Activated CD4-positive, CD25-positive, alpha-beta regulatory T cell treated with anti-CD3 and anti-CD28 coated beads, Interleukin-2, amount 50 U/mL, for 16 hours (primary cell): ENCODE measurements around the gene ATRX.
"Not testable (repeated sequence)": the region's sequence is repeated elsewhere in the genome, so short reads cannot be mapped to it uniquely, and the experiment has no call there.

Source experiments
- DNase-seq: peaks from one replicate; pipeline ENCODE4 v3.0.0-alpha.2; 2020; ENCODE audit warnings: low read depth, low spot score

The ATRX gene

DNA sequence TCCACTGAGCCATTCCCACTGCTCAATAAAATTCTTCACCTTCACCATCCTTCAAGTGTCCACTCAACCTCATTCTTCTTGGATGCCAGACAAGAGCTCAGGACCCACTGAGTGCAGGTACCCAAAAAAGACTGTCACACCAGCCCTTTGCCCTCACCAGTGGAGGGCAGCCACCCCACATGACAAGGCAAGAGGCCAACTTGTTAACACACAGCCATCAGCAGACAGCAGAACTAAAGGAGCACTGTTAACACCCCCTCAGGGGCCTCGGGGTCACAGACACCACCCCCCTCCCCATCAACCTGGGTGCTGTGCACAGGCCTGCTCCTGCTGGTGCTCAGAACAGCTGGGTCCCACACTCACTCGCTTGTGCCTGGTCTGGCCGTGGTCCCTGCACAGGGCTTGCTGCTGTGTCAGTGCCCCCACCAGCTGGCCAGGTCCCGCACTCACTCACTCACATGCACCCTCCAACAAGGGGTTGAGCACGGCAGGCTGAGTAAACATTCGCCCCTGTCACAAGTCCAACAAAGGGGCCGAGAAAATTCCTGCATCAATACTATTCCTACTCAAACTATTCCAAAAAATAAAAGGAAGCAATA, 54.1 kb downstream of the ATRX start:
- no peak for DNase-seq

DNA sequence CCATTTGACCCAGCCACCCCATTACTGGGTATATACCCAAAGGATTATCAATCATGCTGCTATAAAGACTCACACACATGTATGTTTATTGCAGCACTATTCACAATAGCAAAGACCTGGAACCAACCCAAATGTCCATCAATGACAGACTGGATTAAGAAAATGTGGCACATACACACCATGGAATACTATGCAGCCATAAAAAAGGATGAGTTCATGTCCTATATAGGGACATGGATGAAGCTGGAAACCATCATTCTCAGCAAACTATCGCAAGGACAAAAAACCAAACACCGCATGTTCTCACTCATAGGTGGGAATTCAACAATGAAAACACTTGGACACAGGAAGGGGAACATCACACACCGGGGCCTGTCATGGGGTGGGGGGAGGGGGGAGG, 59.9 kb downstream of the ATRX start:
- DNase-seq: not testable (repeated sequence)

DNA sequence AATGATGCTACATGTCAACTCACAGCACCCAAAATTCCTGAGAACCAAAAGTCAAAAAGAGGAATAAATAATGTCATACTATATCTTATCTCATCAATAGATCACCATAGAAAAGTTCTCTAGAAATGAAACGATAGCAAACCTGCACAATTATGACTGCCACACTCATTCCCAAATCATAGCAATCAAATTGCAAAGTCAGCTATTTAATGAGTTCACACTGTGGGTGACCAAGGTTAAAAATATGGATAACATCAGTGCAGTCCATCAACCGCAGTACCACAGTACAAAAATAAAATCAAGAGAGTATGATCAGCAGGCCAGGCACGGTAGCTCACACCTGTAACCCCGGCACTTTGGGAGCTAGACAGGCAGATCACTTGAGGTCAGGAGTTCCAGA, 62.3 kb downstream of the ATRX start:
- no peak for DNase-seq

DNA sequence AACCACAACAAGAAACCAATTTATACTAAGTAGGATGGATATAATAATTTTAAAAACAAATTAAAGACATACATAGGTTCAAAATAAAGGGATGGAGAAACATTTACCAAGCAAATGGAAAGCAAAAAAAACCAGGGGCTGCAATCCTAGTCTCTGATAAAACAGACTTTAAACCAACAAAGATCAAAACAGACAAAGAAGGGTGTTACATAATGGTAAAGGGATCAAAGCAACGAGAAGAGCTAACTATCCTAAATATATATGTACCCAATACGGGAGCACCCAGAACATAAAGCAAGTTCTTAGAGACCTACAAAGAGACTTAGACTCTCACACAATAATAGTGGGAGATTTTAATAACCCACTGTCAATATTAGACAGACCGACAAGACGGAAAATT, 66.6 kb downstream of the ATRX start:
- DNase-seq: no peak

DNA sequence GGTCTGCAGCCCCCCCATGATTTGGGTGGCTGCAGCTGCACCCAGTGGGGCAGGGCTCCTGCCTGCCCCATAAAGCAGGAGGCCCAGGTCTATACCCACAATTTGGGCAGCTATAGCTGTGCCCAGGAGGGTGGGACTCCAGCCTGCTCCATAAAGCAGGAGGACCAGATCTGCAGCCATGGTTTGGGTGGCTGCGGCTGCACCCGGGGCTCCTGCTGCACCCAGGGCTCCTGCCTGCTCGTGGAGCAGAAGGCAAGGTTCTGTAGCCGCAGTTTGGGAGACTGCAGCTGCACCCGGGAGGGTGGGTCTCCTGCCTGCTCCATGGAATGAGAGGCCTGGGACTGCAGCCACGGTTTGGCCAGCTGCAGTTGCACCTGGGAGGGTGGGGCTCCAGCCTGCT, 81.1 kb downstream of the ATRX start:
- DNase-seq: no peak

DNA sequence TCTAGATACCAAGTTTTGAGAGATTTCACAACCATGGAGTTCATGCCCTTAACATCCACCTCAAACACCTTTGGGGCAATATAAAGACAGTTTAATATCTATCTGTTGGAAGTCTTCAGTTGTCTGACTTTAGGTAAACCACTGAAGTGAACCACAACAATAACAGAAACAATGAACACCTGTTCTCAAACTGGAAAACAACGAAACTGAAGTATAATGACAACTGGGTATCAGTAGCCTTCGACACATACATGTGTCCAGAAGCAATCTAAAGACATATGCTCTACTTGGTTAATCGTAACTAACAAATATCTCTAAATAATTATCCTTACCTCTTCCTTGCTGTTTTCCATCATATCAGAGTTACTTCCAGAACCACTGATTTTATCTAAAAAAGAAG, 87.8 kb downstream of the ATRX start:
- DNase-seq: no peak

DNA sequence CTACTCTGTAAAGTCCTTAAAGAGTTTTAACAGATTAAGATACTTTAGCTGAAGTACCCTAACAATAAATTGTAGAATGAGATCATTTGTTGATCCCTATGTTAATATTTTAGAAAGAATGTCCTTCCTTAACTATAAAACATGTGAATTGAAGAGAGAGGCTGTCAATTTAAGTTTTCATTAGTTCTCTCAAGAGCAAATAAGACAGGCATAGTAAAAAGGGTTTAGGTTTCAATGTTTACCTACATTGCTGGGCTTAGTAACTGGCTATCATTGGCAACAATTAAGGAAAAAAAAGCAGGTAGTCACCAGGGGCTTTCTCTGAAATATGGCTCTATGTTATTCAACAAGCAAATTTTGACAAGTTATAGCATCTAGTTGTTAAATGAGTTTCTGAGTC, 91.5 kb downstream of the ATRX start:
- DNase-seq: no peak

DNA sequence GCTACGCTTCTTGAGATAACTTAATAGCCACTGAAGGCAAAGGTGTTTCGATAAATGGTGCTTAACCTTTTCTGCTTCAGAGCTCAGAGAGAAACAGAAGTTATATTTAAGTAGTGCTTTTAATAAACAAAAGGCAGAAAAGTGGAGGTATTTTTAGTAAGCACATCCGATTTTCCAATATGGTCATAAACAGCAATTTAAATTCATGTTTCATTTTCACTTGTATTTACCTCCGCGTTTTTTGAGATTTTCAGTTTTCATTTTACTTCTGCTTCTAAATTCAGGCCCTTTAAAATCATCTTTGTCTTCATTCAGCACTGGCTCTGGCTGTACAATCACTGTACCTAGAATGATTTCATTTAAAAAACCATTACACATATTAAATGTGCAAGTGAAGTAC, 92.4 kb downstream of the ATRX start:
- DNase-seq: no peak

DNA sequence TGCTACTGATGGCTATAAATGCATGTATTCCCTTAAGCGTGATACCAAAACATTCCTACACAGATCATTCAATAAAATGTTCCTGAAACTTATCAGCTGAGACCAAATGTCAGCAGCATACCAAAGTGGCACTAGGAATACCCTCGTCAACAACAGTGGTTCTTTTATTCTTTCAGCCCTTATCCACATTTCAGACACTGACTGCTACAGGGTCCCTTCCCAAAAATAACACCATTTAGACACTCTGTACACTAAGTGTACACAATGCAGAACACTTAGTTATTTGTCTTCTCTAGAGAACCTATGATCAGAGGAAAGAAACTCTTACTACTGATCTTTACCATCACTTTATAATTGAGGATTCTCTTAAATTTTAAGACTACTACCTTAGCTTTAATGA, 94.1 kb downstream of the ATRX start:
- DNase-seq: no peak

DNA sequence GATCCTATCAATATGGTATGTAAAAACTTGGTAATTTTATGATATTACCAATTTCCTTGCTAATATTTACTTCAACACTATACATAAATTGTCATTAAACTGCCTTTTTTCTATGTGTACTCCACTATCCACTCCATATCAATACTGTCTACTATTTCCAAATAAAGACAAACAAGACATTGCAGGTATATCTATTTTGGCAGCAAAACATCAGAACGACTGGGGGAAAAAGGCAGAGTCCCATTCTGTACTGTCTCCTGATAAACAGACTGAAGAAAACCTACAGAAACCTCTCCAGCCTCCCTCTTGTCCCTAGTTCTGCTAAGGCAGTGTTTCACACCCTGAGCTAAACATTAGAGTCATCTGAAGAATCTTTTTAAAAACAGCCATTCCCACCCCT, 96.6 kb downstream of the ATRX start:
- DNase-seq: no peak

DNA sequence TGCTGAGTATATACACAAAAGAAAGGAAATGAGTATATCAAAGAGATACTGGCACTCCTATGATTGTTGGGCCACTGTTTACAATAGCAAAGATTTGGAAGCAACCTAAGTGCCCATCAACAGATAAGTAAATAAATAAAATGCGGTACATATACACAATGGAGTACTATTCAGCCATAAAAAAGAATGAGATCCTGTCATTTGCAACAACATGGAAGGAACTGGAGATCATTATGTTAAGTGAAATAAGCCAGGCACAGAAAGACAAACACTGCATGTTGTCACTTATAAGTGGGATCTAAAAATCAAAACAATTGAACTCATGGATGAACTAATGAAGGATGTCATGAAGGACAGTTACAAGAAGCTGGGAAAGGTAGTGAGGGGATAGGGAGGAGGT, 100.3 kb downstream of the ATRX start:
- not testable (repeated sequence) for DNase-seq

DNA sequence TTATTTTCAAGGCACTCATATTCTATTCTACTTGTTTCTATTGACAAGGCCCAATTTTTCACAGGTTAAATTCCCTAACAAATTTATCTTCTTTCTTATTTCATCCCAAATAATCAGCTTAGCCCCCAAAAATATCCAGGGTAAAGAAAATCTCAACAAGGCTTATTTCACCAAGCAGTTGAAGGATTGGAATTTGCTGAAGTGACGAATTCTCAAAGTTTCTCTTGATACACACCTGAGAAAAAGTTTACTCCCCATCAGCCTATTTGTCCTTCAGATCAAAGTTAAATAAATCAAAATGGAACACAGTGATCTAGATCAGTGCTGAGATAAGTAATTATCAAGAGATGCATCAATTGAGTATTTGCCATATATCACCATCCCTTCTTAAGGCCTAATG, 106.9 kb downstream of the ATRX start:
- DNase-seq: no peak

DNA sequence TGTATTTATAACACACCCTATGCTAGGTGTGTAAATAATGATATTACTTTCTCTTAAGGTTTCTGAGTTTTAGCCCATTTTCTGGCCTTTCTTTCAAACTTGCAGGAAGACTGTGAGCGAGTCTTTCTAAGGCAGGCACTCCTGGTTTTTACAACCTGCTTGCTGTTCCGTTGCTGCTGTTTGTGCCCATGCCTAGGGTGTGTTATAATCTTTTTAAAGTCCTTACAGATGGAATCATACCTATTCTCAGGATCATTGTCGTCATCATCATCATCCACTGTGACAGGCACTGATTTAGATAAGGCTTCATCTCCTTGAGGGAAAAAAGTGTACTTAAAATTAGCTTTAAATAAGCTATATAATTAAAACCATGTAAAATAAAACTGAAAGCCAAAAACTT, 110.0 kb downstream of the ATRX start:
- no peak for DNase-seq

DNA sequence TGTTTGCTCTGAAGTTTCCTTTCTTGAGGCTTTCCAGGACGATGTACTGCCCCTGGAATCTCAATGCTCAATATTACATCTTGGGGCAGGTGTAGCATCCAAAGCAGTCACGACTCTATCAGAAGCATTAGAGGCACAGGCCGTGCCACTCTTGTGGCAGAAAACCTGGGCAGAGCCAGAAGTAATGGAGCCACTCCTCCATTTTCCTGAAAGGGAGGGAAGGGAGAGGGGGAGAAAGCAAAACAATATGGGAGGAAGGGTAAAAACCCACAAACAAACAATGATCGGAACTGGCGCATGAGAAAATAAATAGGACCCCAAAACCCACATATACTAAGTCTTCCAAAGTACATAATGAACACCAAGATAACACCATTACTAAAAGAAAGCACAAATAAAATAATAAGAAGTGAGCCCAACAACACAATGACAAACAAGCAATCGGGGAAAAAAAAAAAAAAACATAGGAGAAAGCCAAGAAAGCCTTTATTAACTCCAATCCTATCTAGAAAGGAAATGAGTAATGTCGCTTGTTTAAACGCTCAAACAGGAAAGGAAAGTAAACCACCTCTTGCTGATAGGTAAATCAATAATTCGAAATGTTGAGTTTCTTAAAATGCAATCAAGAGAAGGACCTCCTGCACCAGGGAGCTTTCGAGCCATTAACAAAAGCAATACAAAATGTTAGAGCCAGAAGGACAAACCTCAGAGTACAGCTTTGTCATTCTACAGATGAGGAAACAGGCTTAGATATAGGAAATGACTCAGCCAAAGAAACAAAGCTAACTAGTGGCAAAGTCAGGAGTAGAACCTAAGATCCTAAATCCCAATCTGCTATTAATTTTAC, 117.4 kb downstream of the ATRX start:
- no peak for DNase-seq

DNA sequence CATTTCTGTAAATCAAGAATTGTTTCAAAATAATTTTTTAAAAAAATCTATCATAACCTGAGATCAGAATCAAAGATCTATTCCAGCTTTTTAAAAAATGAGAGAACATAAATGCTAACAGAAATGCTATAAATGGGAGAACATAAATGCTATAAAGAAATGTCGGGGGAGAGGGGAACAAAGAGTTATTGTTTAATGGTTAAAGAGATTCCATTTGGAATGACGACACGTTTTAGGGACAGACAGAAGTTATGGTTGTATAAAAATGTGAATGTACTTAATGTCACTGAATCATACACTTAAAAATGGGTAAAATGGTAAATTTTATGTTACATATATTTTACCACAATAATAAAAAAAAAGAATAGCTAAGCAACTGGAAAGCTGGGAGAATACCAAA, 127.1 kb downstream of the ATRX start:
- DNase-seq: no peak

DNA sequence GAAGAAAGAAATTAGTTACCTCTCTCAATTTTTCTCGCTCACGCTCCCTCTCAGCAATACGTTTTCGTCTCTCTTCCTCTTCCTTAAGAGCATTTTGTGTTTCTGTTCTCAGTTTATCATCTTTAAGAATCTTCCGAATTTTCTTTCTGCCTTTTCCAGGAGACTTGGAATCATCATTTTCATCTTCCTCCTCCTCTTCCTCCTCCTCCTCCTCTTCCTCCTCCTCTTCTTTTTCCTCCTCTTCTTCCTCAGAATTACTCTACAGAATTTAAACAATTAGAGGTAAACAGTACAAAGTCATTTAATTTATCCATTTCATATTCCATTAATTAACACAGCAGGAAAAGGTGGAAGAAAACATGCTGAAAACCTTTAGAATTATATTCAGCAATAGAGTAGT, 133.9 kb downstream of the ATRX start:
- DNase-seq: no peak

DNA sequence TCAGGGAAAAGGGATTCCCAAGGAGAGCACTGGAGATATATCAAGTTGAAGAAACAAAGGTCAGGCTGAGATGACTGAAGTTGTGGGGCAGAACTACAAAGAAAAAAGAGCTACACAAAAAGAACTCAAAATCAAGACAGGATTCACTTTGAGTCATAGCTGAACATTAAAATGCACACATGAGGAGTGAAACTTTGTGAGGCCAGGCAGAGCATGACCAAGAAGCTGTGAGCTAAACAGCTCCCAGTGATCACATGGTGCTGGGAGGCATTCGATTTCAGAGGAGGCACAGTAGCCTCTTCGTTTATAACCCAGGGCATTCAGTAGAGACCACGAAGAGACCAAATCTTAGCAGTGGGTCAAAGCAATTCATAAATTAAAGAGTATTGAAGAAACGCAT, 145.3 kb downstream of the ATRX start:
- DNase-seq: no peak

DNA sequence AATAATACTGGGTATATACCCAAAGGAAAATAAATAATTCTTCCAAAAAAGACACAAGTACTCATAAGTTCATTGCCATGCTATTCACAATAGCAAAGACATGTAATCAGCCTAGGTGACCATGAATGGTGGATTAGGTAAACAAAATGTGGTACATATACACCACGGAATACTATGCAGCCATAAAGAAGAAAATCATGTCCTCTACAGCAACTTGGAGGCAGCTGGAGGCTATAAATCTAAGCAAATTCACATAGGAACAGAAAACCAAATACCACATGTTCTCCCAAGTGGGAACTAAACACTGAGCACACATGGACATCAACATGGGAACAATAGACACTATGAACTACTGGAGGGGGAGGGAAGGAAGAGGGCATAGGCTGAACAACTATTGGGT, 146.2 kb downstream of the ATRX start:
- no peak for DNase-seq

DNA sequence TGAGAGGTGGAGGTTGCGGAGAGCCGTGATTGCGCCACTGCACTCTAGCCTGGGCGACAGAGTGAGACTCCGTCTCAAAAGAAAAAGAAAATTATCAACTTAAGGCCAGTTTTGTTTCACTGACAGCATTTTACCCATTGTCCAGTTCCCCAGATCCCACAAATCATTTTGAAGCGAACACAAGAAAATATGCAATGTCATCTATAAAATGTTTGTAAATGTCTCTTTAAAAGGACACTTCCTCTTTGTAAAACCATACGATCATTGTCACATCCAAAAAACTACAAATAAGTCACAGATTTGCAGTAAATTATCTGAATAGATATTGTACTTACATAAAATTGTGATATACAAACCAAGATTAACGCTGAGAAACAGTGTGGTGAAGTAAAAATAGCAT, 147.6 kb downstream of the ATRX start:
- no peak for DNase-seq

DNA sequence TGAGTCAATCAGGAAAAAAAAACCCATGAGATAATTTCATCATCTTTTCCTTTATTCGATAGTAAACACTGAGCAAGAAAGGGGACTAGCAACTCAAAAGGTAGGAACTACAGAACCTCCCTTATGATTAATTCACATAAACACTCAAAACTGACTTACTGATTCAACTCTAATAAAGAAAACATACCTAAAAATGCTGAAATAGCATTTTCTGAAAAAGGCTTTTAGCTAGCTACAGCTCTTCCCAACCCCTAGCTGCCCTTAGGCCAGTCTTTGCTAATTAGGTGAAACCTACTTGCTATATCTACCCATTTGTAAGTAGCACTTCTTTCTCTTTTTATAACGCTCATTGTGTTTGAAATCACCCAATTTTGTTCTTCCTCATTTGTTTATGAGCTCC, 150.6 kb downstream of the ATRX start:
- DNase-seq: no peak

DNA sequence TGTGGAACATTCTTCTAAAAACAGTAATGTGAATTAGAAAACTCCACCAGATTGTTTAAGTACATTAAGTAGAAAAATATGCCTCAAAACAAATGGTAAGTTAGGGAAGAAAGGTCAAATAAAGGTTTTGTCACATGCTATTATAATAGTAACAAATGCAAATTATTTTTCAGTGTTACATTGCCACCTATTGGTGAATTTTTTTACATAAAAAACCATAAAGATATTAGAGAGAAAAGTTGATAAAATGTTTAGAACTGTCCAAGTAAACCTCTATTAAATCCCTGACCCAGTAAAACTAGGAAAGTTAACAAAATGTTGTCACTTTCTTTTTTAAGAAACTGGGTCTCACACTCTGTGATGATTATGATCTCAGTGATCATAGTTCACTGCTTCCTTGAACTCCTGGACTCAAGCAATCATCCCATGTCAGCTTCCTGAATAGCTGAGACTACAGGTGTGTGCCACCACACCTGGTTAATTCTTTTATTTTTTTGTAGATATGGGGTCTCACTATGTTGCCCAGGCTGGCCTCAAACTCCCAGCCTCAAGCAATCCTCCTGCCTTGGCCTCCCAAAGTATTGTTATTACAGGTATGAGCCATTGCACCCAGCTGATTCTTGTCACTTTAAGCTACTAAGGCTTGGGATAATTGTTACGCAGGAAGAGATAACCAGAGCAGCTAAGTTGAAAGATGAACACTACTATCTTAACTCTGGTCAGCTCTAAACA, 157.6 kb downstream of the ATRX start:
- no peak for DNase-seq

DNA sequence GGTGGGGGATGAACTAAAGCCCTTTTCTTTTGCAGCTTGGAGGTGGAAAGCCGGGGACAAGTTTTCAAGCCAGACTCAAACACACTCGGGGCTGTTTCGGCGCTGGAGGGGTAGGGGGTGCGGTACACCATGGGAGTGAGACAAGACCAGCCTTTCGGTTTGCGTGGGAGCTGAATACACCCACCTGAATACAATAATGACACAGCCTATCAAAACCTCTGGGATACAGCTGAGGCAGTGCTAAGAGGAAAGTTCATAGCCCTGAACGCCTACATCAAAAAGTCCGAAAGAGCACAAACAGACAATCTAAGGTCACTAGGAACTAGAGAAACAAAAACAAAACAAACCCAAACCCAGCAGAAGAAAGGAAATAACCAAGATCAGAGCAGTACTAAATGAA, 163.3 kb downstream of the ATRX start:
- DNase-seq: no peak

DNA sequence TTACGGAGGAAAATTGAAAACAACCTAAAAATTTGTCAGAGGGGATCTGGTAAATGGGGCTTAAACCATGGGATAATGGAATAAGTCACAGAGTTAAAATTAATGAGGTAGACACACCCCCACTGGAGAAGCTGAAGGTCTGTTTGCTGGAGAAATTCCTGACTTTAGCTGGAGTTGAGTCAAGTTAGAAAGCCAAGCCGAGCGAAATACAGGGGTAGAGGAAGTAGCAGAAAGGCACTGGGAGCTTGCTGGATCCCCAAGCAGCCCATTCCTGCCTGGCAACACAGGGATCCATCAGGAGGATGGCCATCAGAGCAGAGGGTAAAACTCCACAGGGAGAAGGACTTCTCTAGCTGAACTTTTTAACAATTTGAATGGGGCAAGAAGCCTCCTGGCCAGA, 163.8 kb downstream of the ATRX start:
- DNase-seq: no peak
